Ureter (tissue), 1 donor: Measurements from ENCODE around the gene STARD3NL. TPM values are rescaled to one million over a fixed set of nuclear protein-coding genes. Genes with fewer than 3 reads are reported as not detected.
A peak's percentile ranks its signal among the peaks of the same experiment; 100 is the strongest.
"Not testable (repeated sequence)": the region's sequence is repeated elsewhere in the genome, so short reads cannot be mapped to it uniquely, and the experiment has no call there.

ENCODE experiments used
- DNase-seq: peaks from one replicate; pipeline ENCODE4 v3.0.0-alpha.2; 2020; ENCODE audit warnings: low spot score
- total RNA-seq: library from RNA; stranded (reverse); gene quantifications from one replicate; pipeline ENCODE4 v1.2.4, GENCODE V29; 2023
- donor health status: DM: yes; HTN: yes; CAD: no.

The STARD3NL gene, protein sequence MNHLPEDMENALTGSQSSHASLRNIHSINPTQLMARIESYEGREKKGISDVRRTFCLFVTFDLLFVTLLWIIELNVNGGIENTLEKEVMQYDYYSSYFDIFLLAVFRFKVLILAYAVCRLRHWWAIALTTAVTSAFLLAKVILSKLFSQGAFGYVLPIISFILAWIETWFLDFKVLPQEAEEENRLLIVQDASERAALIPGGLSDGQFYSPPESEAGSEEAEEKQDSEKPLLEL
- 31.1 TPM for total RNA-seq

GRCh38 chr7:38178004-38178694, at the start of gene STARD3NL:
STARD3NL (plus strand) TSS chr7:38178245; CDS start chr7:38207505, 29,260 bp downstream.
- DNase-seq = peak; percentile 98

DNA sequence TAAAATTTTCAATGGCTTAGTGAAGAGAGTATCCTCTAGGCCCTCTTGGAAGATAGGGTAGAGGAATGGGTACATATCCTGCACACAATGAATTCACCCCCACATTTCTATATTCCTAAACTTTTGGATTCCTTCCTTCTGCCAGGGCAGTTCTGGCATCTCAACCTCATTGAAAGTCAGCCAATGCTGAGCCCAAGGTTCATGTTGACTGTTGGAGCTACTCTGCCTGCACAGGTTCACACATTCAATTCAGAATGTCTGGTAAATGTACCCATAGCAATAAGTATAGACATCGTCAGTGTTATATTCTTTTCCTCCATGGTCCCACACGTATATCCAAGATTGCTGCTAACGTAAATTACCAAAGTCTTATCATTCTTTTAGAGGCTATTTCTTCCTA, 48.9 kb upstream of the STARD3NL start:
- no peak for DNase-seq

GRCh38 chr7:38129579-38129978, 48.5 kb upstream of the STARD3NL start:
- DNase-seq = no peak

GRCh38 chr7:38138171-38138570, 39.9 kb upstream of the STARD3NL start:
- DNase-seq = no peak

- DNase-seq = no peak
These were observed 36.9 kb upstream of the STARD3NL start for GRCh38 chr7:38141187-38141586.

DNA sequence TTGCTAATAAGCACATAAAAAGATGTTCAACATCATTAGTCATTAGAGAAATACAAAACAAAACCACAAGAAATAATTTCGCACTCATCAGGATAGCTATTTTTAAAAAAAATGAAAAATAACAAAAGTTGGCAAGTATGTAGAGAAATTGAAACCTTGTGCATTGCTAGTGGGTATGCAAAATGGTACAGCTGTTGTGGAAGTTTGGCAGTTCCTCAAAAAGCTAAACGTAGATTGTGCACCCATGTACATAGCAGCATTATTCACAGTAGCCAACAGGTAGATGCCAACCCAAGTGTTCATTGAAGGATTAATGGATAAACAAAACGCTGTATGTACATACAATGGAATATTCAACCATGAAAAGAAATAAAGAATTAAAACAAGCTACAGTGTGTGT, 35.3 kb upstream of the STARD3NL start:
- DNase-seq = no peak

DNA sequence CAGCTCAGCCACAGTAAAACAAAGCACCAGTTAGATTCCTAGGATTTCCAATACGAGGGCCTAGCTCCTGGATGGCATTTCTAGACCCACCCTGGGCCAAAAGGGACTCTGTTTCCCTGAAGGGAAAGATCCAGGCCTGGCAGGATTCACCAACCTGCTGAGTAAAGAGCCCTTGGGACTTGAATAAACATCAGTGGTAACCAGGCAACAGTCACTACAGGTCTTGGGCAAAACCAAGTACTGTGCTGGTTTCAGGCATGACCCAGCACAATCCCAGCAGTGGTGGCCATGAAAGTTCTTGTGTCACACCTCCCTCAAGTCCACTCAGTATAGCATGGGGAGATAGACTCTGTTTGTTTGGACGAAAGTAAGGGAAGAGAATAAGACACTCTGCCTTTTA, 31.0 kb upstream of the STARD3NL start:
- DNase-seq = no peak

- DNase-seq = no peak
These were observed 26.5 kb upstream of the STARD3NL start for GRCh38 chr7:38151556-38151955.

GRCh38 chr7:38153515-38153914, 24.5 kb upstream of the STARD3NL start:
- DNase-seq = no peak

DNA sequence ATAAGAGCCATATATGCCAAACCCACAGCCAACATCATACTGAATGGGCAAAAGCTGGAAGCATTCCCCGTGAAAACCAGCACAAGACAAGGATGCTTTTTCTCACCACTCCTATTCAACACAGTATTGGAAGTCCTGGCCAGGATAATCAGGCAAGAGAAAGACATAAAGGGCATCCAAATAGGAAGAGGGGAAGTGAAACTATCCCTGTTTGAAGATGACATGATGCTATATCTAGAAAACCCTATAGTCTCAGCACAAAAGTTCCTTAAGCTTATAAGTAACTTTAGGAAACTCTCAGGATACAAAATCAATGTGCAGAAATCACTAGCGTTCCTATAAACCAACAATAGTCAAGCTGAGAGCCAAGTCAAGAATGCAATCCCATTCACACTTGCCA, 23.8 kb upstream of the STARD3NL start:
- no peak for DNase-seq

- DNase-seq = no peak
These were observed 18.0 kb upstream of the STARD3NL start for GRCh38 chr7:38160003-38160571.

GRCh38 chr7:38162036-38162435, 16.0 kb upstream of the STARD3NL start:
- no peak for DNase-seq

GRCh38 chr7:38163671-38164070, 14.4 kb upstream of the STARD3NL start:
- no peak for DNase-seq

- no peak for DNase-seq
These were observed 9.0 kb upstream of the STARD3NL start for GRCh38 chr7:38168890-38169570.

GRCh38 chr7:38169847-38170246, 8.2 kb upstream of the STARD3NL start:
- peak; percentile 65 for DNase-seq

DNA sequence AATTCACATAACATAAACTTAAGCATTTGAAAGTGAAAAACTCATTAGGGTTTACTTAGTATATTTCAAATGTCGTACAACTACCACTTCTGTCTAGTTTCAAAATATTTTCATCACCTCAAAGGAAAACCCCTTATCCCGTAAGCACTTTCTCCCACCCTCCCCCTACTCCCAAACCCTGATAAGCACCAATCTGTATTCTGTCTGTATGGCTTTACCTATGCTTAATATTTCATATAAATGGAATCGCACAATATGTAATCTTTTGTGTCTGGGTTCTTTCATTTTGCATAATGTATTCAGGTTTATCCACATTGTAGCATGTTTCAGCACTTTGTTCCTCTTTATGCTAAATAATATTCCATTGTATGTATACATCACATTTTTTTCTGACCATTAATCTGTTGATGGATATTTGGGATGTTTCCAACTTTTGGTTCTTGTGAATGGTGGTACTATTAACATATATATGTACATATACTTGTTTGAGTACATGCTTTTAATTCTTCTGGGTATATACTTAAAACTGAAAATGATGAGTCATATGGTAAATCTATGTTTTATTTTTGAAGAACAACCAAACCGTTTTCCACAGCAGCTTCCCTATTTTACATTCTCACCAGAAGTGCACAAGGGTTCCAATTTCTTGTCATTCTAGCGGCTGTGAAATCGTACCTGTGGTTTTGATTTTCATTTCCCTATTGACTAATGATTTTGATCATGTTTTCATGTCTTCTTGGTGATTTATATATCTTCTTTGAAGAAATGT, 6.2 kb upstream of the STARD3NL start:
- no peak for DNase-seq

DNA sequence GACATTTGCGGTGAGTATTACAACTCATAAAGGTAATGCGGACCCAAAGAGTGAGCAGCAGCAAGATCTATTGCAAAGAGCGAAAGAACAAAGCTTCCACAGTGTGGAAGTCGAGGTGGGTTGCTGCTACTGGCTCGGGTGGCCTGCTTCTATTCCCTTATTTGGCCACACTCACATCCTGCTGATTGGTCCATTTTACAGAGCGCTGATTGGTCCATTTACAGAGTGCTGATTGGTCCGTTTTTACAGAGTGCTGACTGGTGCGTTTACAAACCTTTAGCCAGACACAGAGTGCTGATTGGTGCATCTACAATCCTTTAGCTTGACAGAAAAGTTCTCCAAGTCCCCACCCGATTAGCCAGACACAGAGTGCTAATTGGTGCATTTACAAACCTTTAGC, 2.5 kb upstream of the STARD3NL start:
- not testable (repeated sequence) for DNase-seq

DNA sequence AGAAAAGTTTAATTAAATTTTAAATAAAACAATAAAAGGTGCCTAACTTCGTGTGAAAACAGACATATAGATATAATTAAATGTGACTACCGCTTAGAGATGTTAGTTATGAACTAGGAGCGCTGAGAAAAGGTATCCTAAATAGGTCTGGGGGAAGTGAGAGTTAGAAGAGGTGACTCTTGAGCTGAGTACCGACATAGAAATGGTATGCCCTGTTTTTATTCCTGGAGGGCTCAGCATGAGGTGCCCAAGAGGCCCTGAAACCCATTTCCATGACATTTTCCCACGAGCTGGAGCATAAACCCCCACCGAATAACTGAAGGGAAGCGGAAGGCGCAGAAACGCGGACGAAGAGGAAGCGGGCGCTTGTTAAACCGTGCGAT, 433 bp upstream of the STARD3NL start:
- no peak for DNase-seq

DNA sequence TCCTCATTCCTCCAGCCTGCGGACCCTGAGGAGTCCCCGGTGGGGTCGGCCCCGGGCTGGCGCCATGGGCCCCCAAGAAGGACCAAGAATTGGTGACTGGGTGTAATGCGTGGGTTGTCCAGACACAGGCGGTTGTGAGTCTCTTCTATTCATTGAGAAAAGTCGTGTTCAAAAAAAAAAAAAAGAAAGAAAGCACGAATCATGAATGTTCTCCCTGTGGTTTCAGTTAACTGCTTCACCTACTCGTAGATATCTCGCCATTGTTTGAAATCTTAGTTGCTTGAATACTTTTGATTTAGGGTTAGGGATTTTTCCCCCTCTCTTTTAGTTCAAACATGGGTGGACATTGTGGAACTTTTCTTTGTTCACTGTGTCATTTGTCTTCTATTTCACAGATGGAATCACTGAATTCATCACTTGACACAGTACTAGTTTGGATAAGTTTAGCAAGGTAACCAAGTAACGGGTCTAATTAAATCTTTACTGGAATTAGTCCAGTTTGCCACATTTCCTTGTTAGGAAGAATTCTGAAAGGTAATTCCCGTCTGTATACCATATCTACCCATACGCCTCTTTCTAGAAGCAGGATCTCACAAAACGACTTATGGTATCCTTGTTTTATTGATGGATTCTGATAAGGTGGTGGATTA, 775 bp downstream of the STARD3NL start:
- no peak for DNase-seq

GRCh38 chr7:38179776-38180226, 1.8 kb downstream of the STARD3NL start:
- no peak for DNase-seq

DNA sequence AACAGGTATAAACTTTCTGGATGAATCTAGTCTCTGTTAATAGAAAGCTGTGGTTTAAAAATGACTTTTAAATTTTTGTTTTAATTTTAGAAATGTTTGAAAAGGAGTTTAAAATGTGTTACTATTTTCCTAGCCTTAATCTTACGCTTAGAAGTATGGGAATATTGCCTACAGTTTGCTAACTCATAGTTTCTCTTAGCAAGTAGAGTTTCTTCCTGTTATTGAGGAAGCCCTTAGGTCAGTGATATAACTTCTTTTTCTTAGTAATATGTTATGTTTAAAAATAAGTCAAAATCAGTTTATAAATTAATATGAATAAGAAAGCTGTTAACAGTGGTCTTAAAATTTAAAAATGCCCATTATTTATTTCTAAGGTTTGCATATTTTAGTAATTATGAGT, 3.1 kb downstream of the STARD3NL start:
- no peak for DNase-seq
